Sigmoid colon (tissue), 4 donors: ENCODE data around the gene TBX1.

Experiments used
- CTCF ChIP-seq, 4 experiments: fragments of 450-650 bp in 3 of 4; fragments of 200-600 bp in 1 of 4; IDR thresholded peaks; one replicate each; pipeline ENCODE4 v1.5.1; 2016 to 2019; ENCODE audit warnings: antibody characterized with exemption in 4 of 4, mild to moderate bottlenecking in 3 of 4, moderate library complexity in 2 of 4
- POLR2A ChIP-seq, 2 donors: fragments of 450-650 bp; IDR thresholded peaks; one replicate each; pipeline ENCODE4 v1.6.1; 2016; ENCODE audit warnings: antibody characterized with exemption in 2 of 2, mild to moderate bottlenecking in 2 of 2, moderate library complexity in 2 of 2
- POLR2AphosphoS5 ChIP-seq, 4 donors: sonication (generic); formaldehyde crosslinking; IDR thresholded peaks; one replicate each; pipeline ENCODE4 v1.6.1; 2017; ENCODE audit warnings: antibody characterized with exemption in 4 of 4

- TF ChIP-seq CTCF (IDR thresholded peaks at IDR 0.05) = no peak
- TF ChIP-seq POLR2A (IDR thresholded peaks at IDR 0.05) = no peak
- no peak for TF ChIP-seq POLR2AphosphoS5 (IDR thresholded peaks at IDR 0.05)
These were observed 39.0 kb upstream of the TBX1 start for GRCh38 chr22:19721330-19722177.
